Measurements from ENCODE around the gene VSTM1.

DNA sequence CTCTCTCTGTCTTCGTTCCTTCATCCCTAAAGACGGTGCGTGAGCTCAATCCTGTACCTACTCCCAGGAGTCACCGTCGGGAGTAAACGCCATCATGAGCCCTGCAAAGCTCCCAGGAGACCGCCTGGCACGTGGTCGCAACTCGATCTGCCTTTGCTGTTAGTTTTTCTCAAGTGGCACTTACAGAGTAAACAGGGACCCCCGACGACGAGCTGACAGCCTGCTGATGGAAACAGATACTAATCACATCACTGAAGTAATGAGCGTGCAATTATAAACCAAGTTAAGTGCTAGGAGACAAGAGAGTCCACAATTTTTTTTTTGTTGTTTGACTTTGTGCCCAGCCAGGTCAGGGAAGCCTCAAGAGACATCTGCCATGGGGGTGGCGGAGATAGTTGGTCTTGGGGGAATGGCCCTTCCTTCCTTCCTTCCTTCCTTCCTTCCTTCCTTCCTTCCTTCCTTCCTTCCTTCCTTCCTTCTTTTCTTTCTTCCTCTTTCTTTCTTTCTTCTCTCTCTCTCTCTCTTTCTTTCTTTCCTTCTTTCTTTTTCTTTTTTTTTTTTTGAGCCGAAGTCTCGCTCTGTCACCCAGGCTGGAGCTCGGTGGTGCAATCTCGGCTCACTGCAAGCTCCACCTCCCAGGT lies 48.7 kb downstream of the VSTM1 start:
- TF ChIP-seq, protein P1, sequence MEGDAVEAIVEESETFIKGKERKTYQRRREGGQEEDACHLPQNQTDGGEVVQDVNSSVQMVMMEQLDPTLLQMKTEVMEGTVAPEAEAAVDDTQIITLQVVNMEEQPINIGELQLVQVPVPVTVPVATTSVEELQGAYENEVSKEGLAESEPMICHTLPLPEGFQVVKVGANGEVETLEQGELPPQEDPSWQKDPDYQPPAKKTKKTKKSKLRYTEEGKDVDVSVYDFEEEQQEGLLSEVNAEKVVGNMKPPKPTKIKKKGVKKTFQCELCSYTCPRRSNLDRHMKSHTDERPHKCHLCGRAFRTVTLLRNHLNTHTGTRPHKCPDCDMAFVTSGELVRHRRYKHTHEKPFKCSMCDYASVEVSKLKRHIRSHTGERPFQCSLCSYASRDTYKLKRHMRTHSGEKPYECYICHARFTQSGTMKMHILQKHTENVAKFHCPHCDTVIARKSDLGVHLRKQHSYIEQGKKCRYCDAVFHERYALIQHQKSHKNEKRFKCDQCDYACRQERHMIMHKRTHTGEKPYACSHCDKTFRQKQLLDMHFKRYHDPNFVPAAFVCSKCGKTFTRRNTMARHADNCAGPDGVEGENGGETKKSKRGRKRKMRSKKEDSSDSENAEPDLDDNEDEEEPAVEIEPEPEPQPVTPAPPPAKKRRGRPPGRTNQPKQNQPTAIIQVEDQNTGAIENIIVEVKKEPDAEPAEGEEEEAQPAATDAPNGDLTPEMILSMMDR (IDR thresholded peaks at IDR 0.05), result no peak
- TF ChIP-seq POLR2AphosphoS5 (IDR thresholded peaks at IDR 0.05), result no peak

Measured in prostate gland (tissue), 2 donors.